COR-L47 (cell line): ENCODE measurements around the gene CTU1.
"Not testable (repeated sequence)": the region's sequence is repeated elsewhere in the genome, so short reads cannot be mapped to it uniquely, and the experiment has no call there.

ENCODE experiments used
- DNase-seq: peaks from one replicate; lab custom pipeline; 2025; lab: John Stamatoyannopoulos, UW

Gene CTU1

GRCh38 chr19:51108066-51108804, at the start of gene CTU1:
Gene CTU1, minus strand, starts transcription at chr19:51108409. Its CDS starts 3,840 bp downstream, at chr19:51104569.
- DNase-seq, result peak; percentile 97

- no peak for DNase-seq
These were observed 49.1 kb upstream of the CTU1 start for GRCh38 chr19:51157265-51157664.

GRCh38 chr19:51156710-51157109, 48.5 kb upstream of the CTU1 start:
- no peak for DNase-seq

- DNase-seq, result no peak
These were observed 42.4 kb upstream of the CTU1 start for GRCh38 chr19:51150627-51151026.

- no peak for DNase-seq
These were observed 40.4 kb upstream of the CTU1 start for GRCh38 chr19:51148580-51148979.

GRCh38 chr19:51147663-51148062, 39.5 kb upstream of the CTU1 start:
- DNase-seq, result no peak

GRCh38 chr19:51146751-51147150, 38.5 kb upstream of the CTU1 start:
- DNase-seq, result no peak

- DNase-seq, result no peak
These were observed 37.8 kb upstream of the CTU1 start for GRCh38 chr19:51145916-51146493.

- DNase-seq, result no peak
These were observed 36.4 kb upstream of the CTU1 start for GRCh38 chr19:51144482-51145045.

GRCh38 chr19:51143486-51143885, 35.3 kb upstream of the CTU1 start:
- no peak for DNase-seq

- not testable (repeated sequence) for DNase-seq
These were observed 34.7 kb upstream of the CTU1 start for GRCh38 chr19:51142809-51143475.

- DNase-seq, result no peak
These were observed 33.9 kb upstream of the CTU1 start, which contains the start of gene SIGLEC7 for GRCh38 chr19:51142119-51142518. Gene SIGLEC7, plus strand, starts transcription at chr19:51142301. Its CDS starts 69 bp downstream, at chr19:51142370.

- no peak for DNase-seq
These were observed 33.0 kb upstream of the CTU1 start for GRCh38 chr19:51141181-51141580.

- DNase-seq, result no peak
These were observed 32.2 kb upstream of the CTU1 start for GRCh38 chr19:51140441-51140840.

- no peak for DNase-seq
These were observed 31.2 kb upstream of the CTU1 start for GRCh38 chr19:51139299-51140014.

- no peak for DNase-seq
These were observed 30.4 kb upstream of the CTU1 start for GRCh38 chr19:51138549-51138979.

- no peak for DNase-seq
These were observed 29.7 kb upstream of the CTU1 start for GRCh38 chr19:51137792-51138425.

GRCh38 chr19:51136851-51137551, 28.8 kb upstream of the CTU1 start:
- no peak for DNase-seq

- no peak for DNase-seq
These were observed 28.0 kb upstream of the CTU1 start for GRCh38 chr19:51135986-51136762.

- no peak for DNase-seq
These were observed 26.8 kb upstream of the CTU1 start for GRCh38 chr19:51135004-51135403.
